Activated CD8-positive, alpha-beta memory T cell treated with anti-CD3 and anti-CD28 coated beads, Interleukin-2, amount 50 U/mL, for 4 hours (primary cell): ENCODE measurements around the gene RIN1.
"Not testable (repeated sequence)": the region's sequence is repeated elsewhere in the genome, so short reads cannot be mapped to it uniquely, and the experiment has no call there.

ENCODE experiments used
- DNase-seq: peaks from one replicate; pipeline ENCODE4 v3.0.0-alpha.2; 2020

RIN1 gene

GRCh38 chr11:66334605-66335442 is 1.4 kb downstream of the RIN1 start:
- no peak for DNase-seq

DNA sequence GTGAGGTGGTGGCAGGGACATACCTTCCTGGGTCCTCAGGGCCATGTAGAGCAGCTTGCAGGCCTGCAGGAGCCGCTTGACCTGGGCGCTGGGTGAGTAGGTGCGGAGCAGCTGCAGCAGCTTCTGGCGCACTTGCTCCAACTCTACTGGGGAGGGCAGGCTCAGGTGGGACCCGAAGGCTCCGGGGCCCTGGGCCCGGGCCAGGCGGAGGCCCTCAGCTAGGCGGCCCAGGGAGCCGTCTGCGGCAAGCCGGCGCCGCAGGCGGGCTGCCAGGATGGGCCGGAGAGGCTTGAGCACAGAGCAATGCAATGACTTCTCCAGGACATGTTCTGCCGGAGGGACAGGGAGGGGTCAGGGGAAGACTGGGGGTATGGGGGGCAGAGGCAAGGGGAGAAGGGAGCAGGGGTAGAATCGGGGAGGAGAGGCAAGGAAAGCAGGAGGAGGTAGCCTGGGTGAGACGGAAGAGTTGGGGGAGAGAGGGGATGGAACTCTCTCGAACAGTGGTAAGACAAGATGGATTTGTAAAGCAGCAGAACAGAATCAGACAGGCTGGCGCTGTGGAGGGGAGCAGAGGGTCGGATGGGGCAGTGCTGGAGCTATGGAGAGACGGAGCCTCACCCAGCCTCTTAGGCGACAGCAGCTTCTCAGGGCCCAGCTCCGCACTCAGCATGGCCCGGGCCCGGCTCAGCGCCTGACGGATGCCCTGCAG is 2.2 kb downstream of the RIN1 start:
- DNase-seq, result no peak

GRCh38 chr11:66333220-66333877 is 2.9 kb downstream of the RIN1 start:
- DNase-seq, result no peak

- no peak for DNase-seq
Measured at GRCh38 chr11:66332371-66333219, 3.6 kb downstream of the RIN1 start.

DNA sequence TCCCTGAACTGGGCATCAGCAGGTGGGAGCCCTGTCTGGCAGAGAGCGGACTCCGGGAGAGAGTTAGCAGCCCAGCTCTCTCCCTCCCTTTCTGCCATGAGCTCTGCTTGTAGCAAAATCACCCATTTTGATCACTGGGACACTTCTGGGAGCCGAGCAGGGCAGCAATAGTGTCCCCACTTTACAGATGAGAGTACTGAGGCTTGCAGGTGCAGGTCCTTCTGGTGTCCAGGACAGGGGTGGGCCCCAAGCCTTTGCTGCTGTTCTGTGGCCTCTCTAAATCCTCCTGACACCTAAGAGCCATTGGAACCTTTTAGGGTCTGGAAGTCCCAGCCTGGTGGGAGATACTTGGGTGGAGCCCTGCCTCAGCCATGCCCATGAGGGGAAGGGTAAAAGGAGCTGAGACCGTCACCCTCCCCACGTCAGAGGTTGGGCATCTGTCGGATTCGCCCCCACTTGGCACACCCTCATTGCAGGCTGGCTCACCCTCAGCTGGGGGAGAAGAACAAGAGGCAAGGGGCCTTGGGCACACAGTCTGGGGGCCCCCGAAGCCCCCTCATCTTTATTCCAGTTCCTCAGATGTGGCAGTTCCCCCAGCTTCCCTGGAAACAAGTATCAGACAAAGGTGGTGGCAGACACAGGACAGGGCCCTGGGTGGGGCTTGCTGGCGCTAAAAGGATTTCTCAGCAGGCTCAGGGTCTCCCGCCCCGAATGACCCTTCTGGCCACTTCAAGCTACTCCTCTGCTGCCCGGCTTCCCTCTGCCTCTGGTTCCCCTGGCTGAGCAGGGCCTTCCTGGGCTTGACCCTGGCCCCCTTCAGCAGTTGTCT is 4.5 kb downstream of the RIN1 start:
- DNase-seq, result no peak

GRCh38 chr11:66330931-66331330 is 5.3 kb downstream of the RIN1 start:
- no peak for DNase-seq

GRCh38 chr11:66329165-66329673 is 7.0 kb downstream of the RIN1 start:
- no peak for DNase-seq

DNA sequence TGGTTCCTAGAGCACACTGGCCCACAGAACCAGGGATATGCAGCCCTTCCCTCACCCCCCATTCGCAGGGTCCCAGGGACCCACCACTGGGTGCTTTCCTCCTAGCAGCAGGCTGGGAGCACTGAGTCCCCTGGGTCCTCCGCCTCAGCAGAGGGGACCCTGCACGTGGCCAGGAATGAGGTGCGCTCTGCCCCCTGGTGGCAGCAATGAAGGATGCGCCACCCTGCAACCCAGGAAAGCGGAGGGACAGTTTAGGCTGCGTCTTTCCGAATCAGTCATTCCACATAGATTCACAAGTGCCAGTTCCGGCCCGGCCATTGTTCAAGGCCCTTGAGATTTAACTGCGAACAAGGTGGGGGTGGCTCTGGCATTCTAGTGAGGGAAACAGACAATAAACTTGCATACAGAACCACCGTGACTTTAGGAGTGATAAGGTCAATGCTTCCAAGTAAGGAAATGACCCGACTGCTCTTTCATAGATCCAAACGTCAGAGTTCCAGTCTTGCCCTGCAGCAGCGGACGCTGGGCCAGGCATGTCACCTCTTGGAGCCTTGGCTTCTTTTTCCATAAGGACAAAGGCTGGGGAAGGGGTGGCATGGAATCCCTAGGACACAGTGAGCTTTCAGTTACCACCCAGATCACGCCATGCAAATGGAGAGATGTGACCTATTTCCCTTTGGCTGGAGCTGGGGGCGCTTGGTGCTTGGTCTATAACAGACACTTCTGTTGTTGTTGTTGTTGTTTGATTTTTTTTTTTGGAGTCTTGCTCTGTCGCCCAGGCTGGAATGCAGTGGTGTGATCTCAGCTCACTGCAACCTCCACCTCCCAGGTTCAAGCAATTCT is 7.7 kb downstream of the RIN1 start:
- DNase-seq, result peak; percentile 83

- DNase-seq, result no peak
Measured at GRCh38 chr11:66328031-66328301, 8.3 kb downstream of the RIN1 start.

GRCh38 chr11:66327171-66328030 is 8.8 kb downstream of the RIN1 start:
- DNase-seq, result no peak

GRCh38 chr11:66326261-66327111 is 9.7 kb downstream of the RIN1 start:
- no peak for DNase-seq

- no peak for DNase-seq
Measured at GRCh38 chr11:66325263-66325671, 11.0 kb downstream of the RIN1 start.

DNA sequence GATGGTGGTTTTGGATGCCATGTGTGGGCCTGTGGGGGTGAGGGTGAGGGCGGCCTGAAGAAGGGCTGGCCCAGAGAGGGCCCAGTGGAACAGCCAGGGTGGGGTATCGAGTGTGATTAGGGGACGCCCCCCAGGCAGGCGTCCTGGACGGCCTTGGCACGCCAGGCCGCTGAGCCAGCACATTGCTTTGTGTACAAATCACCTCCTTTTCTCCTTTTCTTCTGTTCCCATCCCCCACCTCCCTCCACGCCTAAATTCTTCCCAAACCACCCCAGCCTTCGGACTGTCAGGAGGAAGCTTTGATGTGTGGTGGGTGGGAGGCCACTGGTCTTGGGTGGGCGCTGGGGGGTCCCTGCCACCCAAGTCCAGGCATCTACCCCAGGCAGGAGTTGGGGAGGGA is 11.6 kb downstream of the RIN1 start:
- no peak for DNase-seq

DNA sequence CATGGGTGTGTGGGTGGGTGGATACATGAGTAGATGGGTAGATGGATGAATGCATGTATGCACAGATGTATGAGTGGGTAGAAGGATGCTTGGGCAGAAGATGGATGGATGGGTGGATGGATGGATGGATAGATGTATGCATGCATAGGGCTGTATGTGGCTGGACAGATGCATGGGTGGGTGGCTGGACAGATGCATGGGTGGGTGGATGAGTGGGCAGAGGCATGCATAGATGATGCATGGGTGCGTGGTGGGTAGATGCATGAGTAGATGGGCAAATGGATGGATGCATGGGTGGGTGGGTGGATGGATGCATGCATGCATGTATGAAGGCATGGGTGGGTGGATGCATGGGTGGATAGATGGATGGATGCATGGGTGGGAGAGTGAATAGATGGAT is 12.6 kb downstream of the RIN1 start:
- no peak for DNase-seq

- no peak for DNase-seq
Measured at GRCh38 chr11:66322732-66323427, 13.4 kb downstream of the RIN1 start.

- DNase-seq, result no peak
Measured at GRCh38 chr11:66321606-66322005, 14.6 kb downstream of the RIN1 start.

DNA sequence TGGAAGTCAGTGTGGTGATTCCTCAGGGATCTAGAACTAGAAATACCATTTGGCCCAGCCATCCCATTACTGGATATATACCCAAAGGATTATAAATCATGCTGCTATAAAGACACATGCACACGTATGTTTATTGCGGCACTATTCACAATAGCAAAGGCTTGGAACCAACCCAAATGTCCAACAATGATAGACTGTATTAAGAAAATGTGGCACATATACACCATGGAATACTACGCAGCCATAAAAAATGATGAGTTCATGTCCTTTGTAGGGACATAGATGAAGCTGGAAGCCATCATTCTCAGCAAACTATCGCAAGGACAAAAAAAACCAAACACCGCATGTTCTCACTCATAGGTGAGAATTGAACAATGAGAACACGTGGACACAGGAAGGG is 15.5 kb downstream of the RIN1 start:
- not testable (repeated sequence) for DNase-seq

DNA sequence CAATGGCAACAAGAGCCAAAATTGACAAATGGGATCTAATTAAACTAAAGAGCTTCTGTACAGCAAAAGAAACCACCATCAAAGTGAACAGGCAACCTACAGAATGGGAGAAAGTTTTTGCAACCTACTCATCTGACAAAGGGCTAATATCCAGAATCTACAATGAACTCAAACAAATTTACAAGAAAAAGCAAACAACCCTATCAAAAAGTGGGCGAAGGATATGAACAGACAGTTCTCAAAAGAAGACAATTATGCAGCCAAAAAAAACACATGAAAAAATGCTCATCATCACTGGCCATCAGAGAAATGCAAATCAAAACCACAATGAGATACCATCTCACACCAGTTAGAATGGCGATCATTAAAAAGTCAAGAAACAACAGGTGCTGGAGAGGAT is 15.9 kb downstream of the RIN1 start:
- DNase-seq, result not testable (repeated sequence)
